Measurements from ENCODE around the gene ZNF496.

GRCh38 chr1:247331525-247332214 is at the start of gene ZNF496:
- TF ChIP-seq CEBPB (IDR thresholded peaks at IDR 0.05) (no peak), EGR1 (IDR thresholded peaks at IDR 0.05) (no peak)

Data from Ishikawa (cell line).